SK-N-MC (cell line): ENCODE data around the gene PIAS3.

ENCODE experiments used
- DNase-seq: peaks from one replicate; pipeline ENCODE4 v3.0.0-alpha.2; 2011; ENCODE audit warnings: low read depth, low spot score
- H3K27ac ChIP-seq: fragments of 200-600 bp; sonication (generic); 2 replicates; pipeline ENCODE4 v1.5.1; 2016; ENCODE audit warnings: mixed run types
- H3K36me3 ChIP-seq: fragments of 200-600 bp; sonication (generic); 2 replicates; pipeline ENCODE4 v1.6.1; 2017; ENCODE audit warnings: antibody characterized with exemption, low read length, mixed read lengths; ENCODE audit not compliant: insufficient read depth
- H3K4me3 ChIP-seq: fragments of 200-600 bp; sonication (generic); 2 replicates; pipeline ENCODE4 v1.5.1; 2016
- H3K9ac ChIP-seq: fragments of 200-600 bp; sonication (generic); 2 replicates; pipeline ENCODE4 v1.8.0; 2017; ENCODE audit warnings: mixed run types, mixed read lengths; ENCODE audit not compliant: insufficient read length
- H3K9me3 ChIP-seq: fragments of 200-600 bp; sonication (generic); 2 replicates; pipeline ENCODE4 v1.6.1; 2017; ENCODE audit warnings: low read depth, mild to moderate bottlenecking, antibody characterized with exemption, low read length, moderate library complexity, mixed read lengths
- EZH2 ChIP-seq: fragments of 200-600 bp; sonication (generic); IDR thresholded peaks from one replicate; pipeline ENCODE4 v1.6.1; 2017; ENCODE audit warnings: antibody characterized with exemption
- FOXP2 ChIP-seq: optimal IDR thresholded peaks from 2 replicates; pipeline ENCODE3; 2011; ENCODE audit warnings: mild to moderate bottlenecking, moderate library complexity; ENCODE audit not compliant: insufficient read depth; ENCODE audit errors: extremely low read length, control extremely low read depth
- POLR2AphosphoS5 ChIP-seq: IDR thresholded peaks from 2 replicates; pipeline ENCODE4 v1.6.1; 2012; ENCODE audit warnings: mild to moderate bottlenecking, low read depth, low read length, borderline replicate concordance

The PIAS3 gene

GRCh38 chr1:145799806-145800205, 59.1 kb downstream of the PIAS3 start:
- H3K4me3 ChIP-seq = no peak overlapping the region
- H3K27ac ChIP-seq = no peak overlapping the region
- 0 out of 2 replicates have a peak, but pooled peaks cover 3% of the 10 kb centered on the region for H3K9me3 ChIP-seq
- TF ChIP-seq EZH2 = no peak
- no peak for TF ChIP-seq POLR2AphosphoS5
- no peak for TF ChIP-seq FOXP2
- no peak overlapping the region for H3K9ac ChIP-seq
- H3K36me3 ChIP-seq = no peaks in the 10 kb centered on the region
- no peak for DNase-seq
